ENCODE results near the gene SULT1A1.
"Not testable (repeated sequence)": the region's sequence is repeated elsewhere in the genome, so short reads cannot be mapped to it uniquely, and the experiment has no call there.

The SULT1A1 gene

GRCh38 chr16:28610595-28611191, 849 bp upstream of the SULT1A1 start:
- Histone ChIP-seq H3K27me3 (ENCODE audit: insufficient read depth, insufficient read length) (no peaks in the 10 kb centered on the region), H3K9ac (ENCODE audit: insufficient read length, low read depth) (peak overlapping the region; percentile 53), H3K4me1 (ENCODE audit: insufficient read depth, insufficient read length) (peaks cover 20% of the 10 kb centered on the region), H3K4me3 (ENCODE audit: insufficient read length, low read depth) (no peak overlapping the region), H3K36me3 (ENCODE audit: insufficient read depth, insufficient read length, low read length) (no peaks in the 10 kb centered on the region), H3K9me3 (ENCODE audit: insufficient read depth, low read length) (no peaks in the 10 kb centered on the region)
- no peak for DNase-seq (ENCODE audit: low read depth, low spot score)
- TF ChIP-seq SUZ12 (IDR thresholded peaks at IDR 0.05; ENCODE audit: extremely low read depth, insufficient read depth, insufficient read length): no peak
- no peak for TF ChIP-seq ZNF274 (IDR thresholded peaks at IDR 0.05; ENCODE audit: low read depth, low read length)
- no peak for TF ChIP-seq YY1 (IDR thresholded peaks at IDR 0.05; ENCODE audit: insufficient read depth, insufficient read length)

- not testable (repeated sequence) for H3K36me3 ChIP-seq (ENCODE audit: insufficient read depth, insufficient read length, low read length)
- peak overlapping the region; percentile 8 for H3K4me3 ChIP-seq (ENCODE audit: insufficient read length, low read depth)
Observed at GRCh38 chr16:28608867-28609596, 812 bp downstream of the SULT1A1 start.

GRCh38 chr16:28608496-28608808, 1.4 kb downstream of the SULT1A1 start:
- H3K4me3 ChIP-seq (ENCODE audit: insufficient read length, low read depth); H3K27me3 ChIP-seq (ENCODE audit: insufficient read depth, insufficient read length); H3K9ac ChIP-seq (ENCODE audit: insufficient read length, low read depth); H3K36me3 ChIP-seq (ENCODE audit: insufficient read depth, insufficient read length, low read length); H3K9me3 ChIP-seq (ENCODE audit: insufficient read depth, low read length); DNase-seq (ENCODE audit: low read depth, low spot score): not testable (repeated sequence)
- peaks cover 20% of the 10 kb centered on the region for H3K4me1 ChIP-seq (ENCODE audit: insufficient read depth, insufficient read length)

More at GRCh38 chr16:28608867-28609596, 812 bp downstream of the SULT1A1 start:
- H3K9me3 ChIP-seq (ENCODE audit: insufficient read depth, low read length); DNase-seq (ENCODE audit: low read depth, low spot score); H3K27me3 ChIP-seq (ENCODE audit: insufficient read depth, insufficient read length): not testable (repeated sequence)
- peaks cover 20% of the 10 kb centered on the region for H3K4me1 ChIP-seq (ENCODE audit: insufficient read depth, insufficient read length)
- peak overlapping the region; percentile 71 for H3K9ac ChIP-seq (ENCODE audit: insufficient read length, low read depth)

- not testable (repeated sequence) for H3K9ac ChIP-seq (ENCODE audit: insufficient read length, low read depth); DNase-seq (ENCODE audit: low read depth, low spot score); H3K4me3 ChIP-seq (ENCODE audit: insufficient read length, low read depth); H3K9me3 ChIP-seq (ENCODE audit: insufficient read depth, low read length); H3K27me3 ChIP-seq (ENCODE audit: insufficient read depth, insufficient read length); H3K36me3 ChIP-seq (ENCODE audit: insufficient read depth, insufficient read length, low read length)
- peaks cover 20% of the 10 kb centered on the region for H3K4me1 ChIP-seq (ENCODE audit: insufficient read depth, insufficient read length)
Observed at GRCh38 chr16:28607681-28608495, 2.0 kb downstream of the SULT1A1 start.

- Histone ChIP-seq H3K36me3 (ENCODE audit: insufficient read depth, insufficient read length, low read length) (no peaks in the 10 kb centered on the region), H3K27me3 (ENCODE audit: insufficient read depth, insufficient read length) (no peaks in the 10 kb centered on the region), H3K4me1 (ENCODE audit: insufficient read depth, insufficient read length) (peaks cover 20% of the 10 kb centered on the region), H3K4me3 (ENCODE audit: insufficient read length, low read depth) (no peak overlapping the region), H3K9ac (ENCODE audit: insufficient read length, low read depth) (no peak overlapping the region), H3K9me3 (ENCODE audit: insufficient read depth, low read length) (no peaks in the 10 kb centered on the region)
- TF ChIP-seq SUZ12 (IDR thresholded peaks at IDR 0.05; ENCODE audit: extremely low read depth, insufficient read depth, insufficient read length) (no peak), ZNF274 (IDR thresholded peaks at IDR 0.05; ENCODE audit: low read depth, low read length) (no peak), YY1 (IDR thresholded peaks at IDR 0.05; ENCODE audit: insufficient read depth, insufficient read length) (no peak)
- DNase-seq (ENCODE audit: low read depth, low spot score): no peak
Observed at GRCh38 chr16:28607116-28607623, 2.7 kb downstream of the SULT1A1 start.

GRCh38 chr16:28606291-28607115, 3.3 kb downstream of the SULT1A1 start:
- Histone ChIP-seq H3K9ac (ENCODE audit: insufficient read length, low read depth) (no peak overlapping the region), H3K9me3 (ENCODE audit: insufficient read depth, low read length) (no peaks in the 10 kb centered on the region), H3K36me3 (ENCODE audit: insufficient read depth, insufficient read length, low read length) (no peaks in the 10 kb centered on the region), H3K27me3 (ENCODE audit: insufficient read depth, insufficient read length) (no peaks in the 10 kb centered on the region), H3K4me1 (ENCODE audit: insufficient read depth, insufficient read length) (peaks cover 23% of the 10 kb centered on the region), H3K4me3 (ENCODE audit: insufficient read length, low read depth) (no peak overlapping the region)
- TF ChIP-seq ZNF274 (IDR thresholded peaks at IDR 0.05; ENCODE audit: low read depth, low read length): no peak
- TF ChIP-seq SUZ12 (IDR thresholded peaks at IDR 0.05; ENCODE audit: extremely low read depth, insufficient read depth, insufficient read length): no peak
- TF ChIP-seq YY1 (IDR thresholded peaks at IDR 0.05; ENCODE audit: insufficient read depth, insufficient read length): no peak
- DNase-seq (ENCODE audit: low read depth, low spot score): no peak

GRCh38 chr16:28604186-28604565, 5.7 kb downstream of the SULT1A1 start:
- no peak for DNase-seq (ENCODE audit: low read depth, low spot score)
- H3K27me3 ChIP-seq (ENCODE audit: insufficient read depth, insufficient read length): no peaks in the 10 kb centered on the region
- H3K9me3 ChIP-seq (ENCODE audit: insufficient read depth, low read length): no peaks in the 10 kb centered on the region
- peaks cover 5% of the 10 kb centered on the region for H3K4me1 ChIP-seq (ENCODE audit: insufficient read depth, insufficient read length)
- no peaks in the 10 kb centered on the region for H3K36me3 ChIP-seq (ENCODE audit: insufficient read depth, insufficient read length, low read length)
- TF ChIP-seq SUZ12 (IDR thresholded peaks at IDR 0.05; ENCODE audit: extremely low read depth, insufficient read depth, insufficient read length) (no peak), YY1 (IDR thresholded peaks at IDR 0.05; ENCODE audit: insufficient read depth, insufficient read length) (no peak), ZNF274 (IDR thresholded peaks at IDR 0.05; ENCODE audit: low read depth, low read length) (no peak)
- H3K4me3 ChIP-seq (ENCODE audit: insufficient read length, low read depth): no peak overlapping the region
- no peak overlapping the region for H3K9ac ChIP-seq (ENCODE audit: insufficient read length, low read depth)

All from NT2/D1 (cell line).